Prostate gland (tissue), 2 donors: ENCODE data around the gene GUCY2F. TPM values are rescaled to one million over a fixed set of nuclear protein-coding genes. Genes with fewer than 3 reads are reported as not detected.

Experiments
- DNase-seq: peaks from one replicate; pipeline ENCODE4 v3.0.0-alpha.2; 2019; ENCODE audit warnings: low spot score
- H3K27ac ChIP-seq, 2 donors: fragments of 200-600 bp; sonication (generic); 2 replicates each; pipeline ENCODE4 v1.5.1; 2017 to 2019
- H3K27me3 ChIP-seq: fragments of 200-600 bp; sonication (generic); replicated peaks from 2 replicates; pipeline ENCODE4 v1.5.1; 2019; ENCODE audit not compliant: insufficient read depth
- H3K36me3 ChIP-seq, 2 donors: fragments of 200-600 bp; sonication (generic); 1 replicate in 1 of 2; 2 replicates in 1 of 2; pipeline versions ENCODE4 v1.5.1 to v1.8.1; 2017 to 2019
- H3K4me1 ChIP-seq: fragments of 200-600 bp; sonication (generic); replicated peaks from 2 replicates; pipeline ENCODE4 v1.5.1; 2019
- H3K4me3 ChIP-seq, 2 donors: fragments of 200-600 bp; sonication (generic); 2 replicates each; pipeline ENCODE4 v1.5.1; 2017 to 2019
- H3K9me3 ChIP-seq: fragments of 200-600 bp; sonication (generic); 2 replicates; pipeline ENCODE4 v1.5.1; 2017
- POLR2A ChIP-seq: fragments of 450-650 bp; IDR thresholded peaks from one replicate; pipeline ENCODE4 v1.6.1; 2016; ENCODE audit warnings: antibody characterized with exemption, mild to moderate bottlenecking
- POLR2AphosphoS5 ChIP-seq: sonication (generic); formaldehyde crosslinking; IDR thresholded peaks from one replicate; pipeline ENCODE4 v1.6.1; 2017; ENCODE audit warnings: antibody characterized with exemption
- WGBS: methylation state at CpG from one replicate; pipeline ENCODE4 v1.1.5; 2018; 5-methylcytosine and 5-hydroxymethylcytosine counted together
- intact Hi-C: fragments of 100-400 bp; cut with DNase I; formaldehyde crosslinking; loops from one replicate; pipeline ENCODE4 v1.14.2; 2022
- total RNA-seq, 2 donors: library from RNA; depleted of rRNA; stranded (reverse); fragments of >200 nt; gene quantifications; one replicate each; pipeline ENCODE4 v1.1.0, GENCODE V29; 2016
- TF ChIP-seq, protein P1 (sequence below), 4 experiments: fragments of 200-600 bp in 2 of 4; fragments of 450-650 bp in 2 of 4; sonication (generic) in 2 of 4; IDR thresholded peaks; 1 replicate in 3 of 4; 2 replicates in 1 of 4; pipeline ENCODE4 v1.5.1; 2016 to 2019; ENCODE audit warnings: antibody characterized with exemption in 4 of 4, mild to moderate bottlenecking in 2 of 4, moderate library complexity in 2 of 4

The GUCY2F gene
- total RNA-seq, 2 donors from 2014 or later: not detected

DNA sequence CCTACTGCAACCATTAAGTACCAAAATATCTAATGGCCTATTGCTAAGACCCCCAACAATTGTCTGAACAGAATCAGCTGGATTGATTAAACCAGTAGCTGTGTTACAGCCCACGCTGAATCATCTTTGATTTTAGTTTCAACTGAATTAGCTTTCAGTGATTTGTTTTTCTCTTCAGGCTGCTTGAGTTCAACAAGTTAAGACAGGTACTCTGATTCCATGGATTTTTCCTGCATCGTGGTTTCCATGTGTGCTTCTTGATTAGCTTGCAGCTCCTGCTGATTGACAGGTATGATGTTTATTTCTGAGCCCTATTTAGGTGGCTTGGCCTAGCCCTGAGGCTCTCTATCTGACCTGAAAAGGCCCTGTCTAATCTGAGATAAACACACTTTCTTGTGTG is 91.3 kb downstream of the GUCY2F start:
- Histone ChIP-seq H3K27me3 (no peaks in the 10 kb centered on the region), H3K9me3 (no peaks in the 10 kb centered on the region), H3K4me1 (no peaks in the 10 kb centered on the region), H3K36me3 (no peaks in the 10 kb centered on the region), H3K27ac (no peak overlapping the region), H3K4me3 (no peak overlapping the region)
- TF ChIP-seq POLR2AphosphoS5: no peak
- TF ChIP-seq, protein P1, sequence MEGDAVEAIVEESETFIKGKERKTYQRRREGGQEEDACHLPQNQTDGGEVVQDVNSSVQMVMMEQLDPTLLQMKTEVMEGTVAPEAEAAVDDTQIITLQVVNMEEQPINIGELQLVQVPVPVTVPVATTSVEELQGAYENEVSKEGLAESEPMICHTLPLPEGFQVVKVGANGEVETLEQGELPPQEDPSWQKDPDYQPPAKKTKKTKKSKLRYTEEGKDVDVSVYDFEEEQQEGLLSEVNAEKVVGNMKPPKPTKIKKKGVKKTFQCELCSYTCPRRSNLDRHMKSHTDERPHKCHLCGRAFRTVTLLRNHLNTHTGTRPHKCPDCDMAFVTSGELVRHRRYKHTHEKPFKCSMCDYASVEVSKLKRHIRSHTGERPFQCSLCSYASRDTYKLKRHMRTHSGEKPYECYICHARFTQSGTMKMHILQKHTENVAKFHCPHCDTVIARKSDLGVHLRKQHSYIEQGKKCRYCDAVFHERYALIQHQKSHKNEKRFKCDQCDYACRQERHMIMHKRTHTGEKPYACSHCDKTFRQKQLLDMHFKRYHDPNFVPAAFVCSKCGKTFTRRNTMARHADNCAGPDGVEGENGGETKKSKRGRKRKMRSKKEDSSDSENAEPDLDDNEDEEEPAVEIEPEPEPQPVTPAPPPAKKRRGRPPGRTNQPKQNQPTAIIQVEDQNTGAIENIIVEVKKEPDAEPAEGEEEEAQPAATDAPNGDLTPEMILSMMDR (IDR thresholded peaks at IDR 0.05): no peak
- TF ChIP-seq POLR2A: no peak
- no peak for DNase-seq
- intact Hi-C loops: no loop called here
- 71% methylated on average over 1 of the region's 2 CpGs for WGBS

- DNase-seq: no peak
- no peaks in the 10 kb centered on the region for H3K36me3 ChIP-seq
- H3K4me1 ChIP-seq: no peaks in the 10 kb centered on the region
- intact Hi-C loops: no loop called here
- H3K9me3 ChIP-seq: no peaks in the 10 kb centered on the region
- WGBS: 82% methylated on average over 1 of the region's 1 CpG
- TF ChIP-seq POLR2A (no peak), POLR2AphosphoS5 (no peak)
- TF ChIP-seq, protein P1 (IDR thresholded peaks at IDR 0.05): no peak
- no peak overlapping the region for H3K4me3 ChIP-seq
- no peaks in the 10 kb centered on the region for H3K27me3 ChIP-seq
- H3K27ac ChIP-seq: no peak overlapping the region
Measured at GRCh38 chrX:109389917-109390316, 92.0 kb downstream of the GUCY2F start.

GRCh38 chrX:109384699-109385098 is 97.2 kb downstream of the GUCY2F start:
- intact Hi-C loops: no loop called here
- TF ChIP-seq, protein P1 (IDR thresholded peaks at IDR 0.05): peak in 2 of 4 experiments; percentile 28 to 31
- no peak for TF ChIP-seq POLR2AphosphoS5
- Histone ChIP-seq H3K4me3 (no peak overlapping the region), H3K36me3 (no peaks in the 10 kb centered on the region), H3K27ac (no peak overlapping the region), H3K27me3 (no peaks in the 10 kb centered on the region), H3K9me3 (no peaks in the 10 kb centered on the region), H3K4me1 (no peaks in the 10 kb centered on the region)
- no peak for DNase-seq
- WGBS: 32% methylated on average over 3 of the region's 3 CpGs

GRCh38 chrX:109382332-109382731 is 99.6 kb downstream of the GUCY2F start:
- Histone ChIP-seq H3K27ac (no peak overlapping the region), H3K9me3 (no peaks in the 10 kb centered on the region), H3K27me3 (no peaks in the 10 kb centered on the region), H3K4me1 (no peaks in the 10 kb centered on the region), H3K4me3 (no peak overlapping the region), H3K36me3 (no peaks in the 10 kb centered on the region)
- intact Hi-C loops: no loop called here
- no peak for TF ChIP-seq POLR2A
- TF ChIP-seq POLR2AphosphoS5: no peak
- TF ChIP-seq, protein P1 (IDR thresholded peaks at IDR 0.05): no peak
- DNase-seq: no peak
- WGBS: 98% methylated on average over 4 of the region's 4 CpGs

DNA sequence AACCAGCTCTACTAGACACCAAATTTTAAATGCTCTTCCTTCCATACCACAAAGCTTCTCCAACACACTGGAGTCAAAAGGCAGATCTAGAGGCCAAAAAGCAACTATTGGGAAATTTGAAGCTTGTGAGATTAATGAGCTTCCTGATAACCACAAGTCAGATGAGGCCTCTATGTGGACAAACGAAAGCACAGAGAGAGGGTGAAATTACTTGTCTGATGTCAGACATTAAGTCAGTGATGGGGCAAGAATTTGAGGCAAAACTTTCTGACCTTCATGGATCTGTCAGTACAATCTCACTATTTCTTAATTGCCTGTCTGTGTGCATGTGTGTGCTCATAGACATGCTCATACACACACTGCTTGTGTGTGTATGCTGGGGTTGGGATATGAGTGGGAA is 103.6 kb downstream of the GUCY2F start:
- no peak for TF ChIP-seq POLR2AphosphoS5
- TF ChIP-seq, protein P1 (IDR thresholded peaks at IDR 0.05): no peak
- no peaks in the 10 kb centered on the region for H3K27me3 ChIP-seq
- no peak overlapping the region for H3K27ac ChIP-seq
- no peaks in the 10 kb centered on the region for H3K4me1 ChIP-seq
- no peak for DNase-seq
- intact Hi-C loops: no loop called here
- no peak overlapping the region for H3K4me3 ChIP-seq
- no peaks in the 10 kb centered on the region for H3K36me3 ChIP-seq
- H3K9me3 ChIP-seq: no peaks in the 10 kb centered on the region
- WGBS: 79% methylated on average over 1 of the region's 1 CpG
